LNCAP (cell line): ENCODE data around the gene RIMS3.
A peak's percentile ranks its signal among the peaks of the same experiment; 100 is the strongest.

ENCODE experiments used
- TF ChIP-seq, protein P1 (sequence below): fragments of 450-650 bp; IDR thresholded peaks from 2 replicates; pipeline ENCODE4 v1.5.1; 2017; ENCODE audit warnings: mild to moderate bottlenecking

The RIMS3 gene

DNA sequence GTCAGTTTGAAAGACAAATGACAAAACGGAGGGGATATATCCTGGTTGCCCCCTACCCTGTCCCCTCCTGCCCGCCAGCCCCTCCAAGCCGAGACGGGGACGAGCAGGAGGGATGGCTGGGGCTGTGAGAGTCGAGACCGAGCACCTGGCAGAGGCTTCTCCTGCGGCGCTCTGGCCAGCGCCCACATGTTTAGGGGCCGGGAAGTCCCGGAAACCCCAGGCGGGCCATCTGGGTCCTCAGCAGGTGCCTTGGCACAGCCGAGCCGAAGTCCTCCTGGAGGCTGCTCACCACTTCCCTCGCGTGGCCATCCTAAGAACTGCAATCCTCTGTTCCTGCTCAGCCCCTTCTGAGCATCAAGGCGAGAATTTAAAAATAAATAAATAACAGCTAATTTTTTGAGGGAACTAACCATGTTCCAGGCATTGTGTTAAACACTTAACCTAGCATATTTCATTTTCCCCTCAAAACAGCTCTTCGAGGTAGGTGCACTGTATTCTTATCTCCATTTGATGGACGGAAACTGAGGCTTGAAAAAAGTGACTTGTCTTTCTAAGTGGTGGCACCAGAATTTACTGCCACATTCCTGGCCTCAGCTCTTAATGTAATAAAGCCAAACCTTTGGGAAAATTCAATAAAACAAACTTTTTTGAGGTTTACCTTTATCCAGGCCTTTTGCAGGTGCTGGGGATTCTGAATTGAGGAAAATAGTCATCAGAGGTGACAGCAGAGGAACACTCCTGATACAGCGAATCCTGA, 3.5 kb upstream of the RIMS3 start:
- TF ChIP-seq, protein P1, sequence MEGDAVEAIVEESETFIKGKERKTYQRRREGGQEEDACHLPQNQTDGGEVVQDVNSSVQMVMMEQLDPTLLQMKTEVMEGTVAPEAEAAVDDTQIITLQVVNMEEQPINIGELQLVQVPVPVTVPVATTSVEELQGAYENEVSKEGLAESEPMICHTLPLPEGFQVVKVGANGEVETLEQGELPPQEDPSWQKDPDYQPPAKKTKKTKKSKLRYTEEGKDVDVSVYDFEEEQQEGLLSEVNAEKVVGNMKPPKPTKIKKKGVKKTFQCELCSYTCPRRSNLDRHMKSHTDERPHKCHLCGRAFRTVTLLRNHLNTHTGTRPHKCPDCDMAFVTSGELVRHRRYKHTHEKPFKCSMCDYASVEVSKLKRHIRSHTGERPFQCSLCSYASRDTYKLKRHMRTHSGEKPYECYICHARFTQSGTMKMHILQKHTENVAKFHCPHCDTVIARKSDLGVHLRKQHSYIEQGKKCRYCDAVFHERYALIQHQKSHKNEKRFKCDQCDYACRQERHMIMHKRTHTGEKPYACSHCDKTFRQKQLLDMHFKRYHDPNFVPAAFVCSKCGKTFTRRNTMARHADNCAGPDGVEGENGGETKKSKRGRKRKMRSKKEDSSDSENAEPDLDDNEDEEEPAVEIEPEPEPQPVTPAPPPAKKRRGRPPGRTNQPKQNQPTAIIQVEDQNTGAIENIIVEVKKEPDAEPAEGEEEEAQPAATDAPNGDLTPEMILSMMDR: peak; percentile 90

DNA sequence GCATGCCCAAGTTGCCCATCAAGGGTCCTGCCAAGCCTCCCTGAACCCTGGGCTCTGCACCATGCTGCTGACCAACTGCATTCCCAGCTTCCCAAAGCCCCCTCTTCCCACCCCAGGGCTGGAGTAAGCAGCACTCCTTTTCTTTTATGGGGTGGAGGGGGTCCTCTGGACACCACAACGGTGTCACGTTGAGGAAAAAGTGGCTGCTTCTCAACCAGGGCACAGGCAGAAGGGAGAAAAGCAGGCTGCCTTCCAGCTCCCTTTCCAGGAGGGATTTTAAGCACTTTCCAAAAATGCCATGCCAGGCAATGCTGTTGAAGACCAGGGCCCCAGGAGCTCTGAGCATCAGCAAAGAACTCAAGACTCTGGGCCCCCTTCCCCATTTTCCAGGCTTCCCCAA, 691 bp downstream of the RIMS3 start:
- TF ChIP-seq, protein P1: no peak

DNA sequence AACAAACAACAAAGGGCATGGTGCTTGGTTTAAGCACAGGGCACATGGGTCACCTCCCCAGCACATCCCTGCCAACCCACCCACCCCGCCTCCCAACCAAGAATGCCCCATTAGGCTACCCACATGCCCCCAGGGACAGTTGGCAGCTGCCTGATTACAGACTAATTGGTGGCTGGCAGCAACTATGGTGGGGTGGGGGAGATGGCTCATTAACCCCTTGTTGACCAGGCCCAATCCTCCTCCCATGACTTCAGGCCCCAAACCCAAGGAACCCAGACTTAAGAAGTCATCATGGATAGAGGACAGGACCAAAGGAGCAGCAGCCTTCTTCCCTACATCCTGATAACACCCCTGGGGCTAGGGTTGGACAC, 1.3 kb downstream of the RIMS3 start:
- TF ChIP-seq, protein P1: no peak

DNA sequence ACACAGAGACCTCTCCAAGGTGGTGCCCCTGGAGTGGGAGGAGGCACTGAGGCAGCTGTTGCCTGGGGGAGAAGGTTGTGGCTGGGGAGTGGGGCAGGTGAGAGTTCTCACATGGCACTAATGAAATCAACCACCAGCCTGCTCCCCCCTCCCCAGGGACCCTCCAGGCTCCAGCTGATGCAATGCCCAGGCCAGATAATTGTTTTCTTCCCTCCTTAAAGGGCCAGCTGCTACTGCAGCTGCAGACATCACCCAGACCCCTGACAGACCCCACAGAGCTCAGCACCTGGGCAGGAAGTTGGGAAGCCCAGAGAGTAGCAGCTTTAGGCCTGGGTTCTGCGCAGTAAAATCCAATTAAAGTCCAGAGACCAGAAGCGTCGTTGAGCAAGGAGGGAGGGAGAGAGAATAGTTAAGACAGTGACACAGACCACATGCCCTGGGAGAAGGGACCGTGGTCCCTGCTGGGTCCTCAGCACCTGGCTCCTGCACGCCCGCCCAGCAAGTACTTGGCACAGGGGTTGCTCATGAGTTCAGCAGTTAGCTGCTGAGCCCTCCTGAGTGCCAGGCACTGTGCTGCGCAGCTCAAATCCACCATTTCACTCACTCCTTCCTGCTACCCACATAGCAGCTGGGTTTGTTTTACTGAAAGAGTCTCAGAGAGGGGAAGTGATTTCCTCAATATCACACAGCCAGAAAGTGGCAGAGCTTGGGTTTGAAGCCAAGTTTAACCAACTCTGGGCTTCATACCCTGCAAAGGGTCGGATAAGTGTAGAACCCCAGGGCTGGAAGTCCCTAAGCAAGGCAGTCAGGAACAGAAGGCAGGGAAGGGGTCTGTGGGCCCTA, 1.9 kb downstream of the RIMS3 start:
- TF ChIP-seq, protein P1: no peak

DNA sequence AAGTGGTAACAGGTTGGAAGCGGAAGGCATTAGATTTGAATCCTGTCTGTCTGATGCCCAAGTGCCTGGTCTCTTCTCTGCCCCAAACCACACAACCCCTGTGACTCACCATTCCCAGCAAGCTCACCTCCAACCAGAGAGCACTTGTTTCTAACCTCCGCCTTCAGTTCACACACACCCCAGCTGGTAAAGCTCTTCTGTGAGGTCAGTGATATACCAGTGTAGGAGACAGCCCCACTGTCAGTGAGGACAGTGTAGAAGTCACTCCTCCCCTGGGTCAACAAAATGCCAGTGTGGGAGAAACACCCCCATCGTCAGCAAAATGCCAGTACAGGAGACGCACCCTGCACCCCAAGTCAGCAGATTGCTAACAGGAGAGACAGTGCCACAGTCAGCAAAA, 2.6 kb downstream of the RIMS3 start:
- TF ChIP-seq, protein P1: no peak

DNA sequence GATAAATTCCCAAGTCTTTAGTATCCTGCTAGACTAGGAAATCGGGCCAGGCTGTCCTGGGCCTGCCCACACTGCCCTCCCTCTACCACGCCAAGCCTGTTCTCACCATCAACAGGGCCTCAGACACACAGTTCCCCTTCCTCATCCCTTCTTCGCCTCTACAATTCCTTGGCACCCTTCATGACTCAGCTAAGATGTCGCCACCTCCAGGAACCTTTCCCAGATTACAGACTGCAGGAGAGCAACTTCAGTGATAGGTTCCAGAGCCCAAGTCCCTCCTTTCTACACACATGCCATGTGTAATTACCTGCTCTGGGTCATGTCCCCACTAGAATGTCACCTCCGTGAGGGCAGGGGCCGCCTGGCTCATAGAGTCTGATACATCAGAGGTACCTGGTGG, 3.3 kb downstream of the RIMS3 start:
- TF ChIP-seq, protein P1: no peak

DNA sequence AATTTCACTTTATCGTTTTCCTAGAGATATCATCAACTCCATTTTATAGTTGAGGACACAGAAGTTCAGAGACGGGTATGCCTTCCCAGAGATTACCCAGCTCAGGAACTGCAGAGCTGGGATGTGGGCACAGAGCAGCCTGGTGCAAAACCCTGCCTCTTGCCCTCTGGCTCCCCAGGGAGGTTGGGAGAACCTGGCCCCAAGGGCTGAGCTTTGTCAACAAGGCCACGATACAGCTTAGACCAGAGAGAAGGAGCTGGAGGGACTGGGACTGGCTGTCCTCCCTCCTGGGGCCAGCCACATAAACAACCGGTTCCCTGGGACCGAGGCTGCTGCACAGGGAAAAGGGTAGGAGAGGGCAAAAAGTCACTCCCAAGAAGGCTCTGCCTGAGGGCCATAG, 3.8 kb downstream of the RIMS3 start:
- TF ChIP-seq, protein P1: no peak
